Naive thymus-derived CD8-positive, alpha-beta T cell (primary cell): ENCODE measurements around the gene SCO2. TPM values are rescaled to one million over a fixed set of nuclear protein-coding genes. Genes with fewer than 3 reads are reported as not detected.

Experiments used
- ATAC-seq, 2 donors: fragments of 150-1000 bp; cut with Tn5 transposase in 1 of 2; sonication (Bioruptor Pico), chemical (Tn5 transposase) in 1 of 2; 1 replicate in 1 of 2; 2 replicates in 1 of 2; pipeline ENCODE4 v1.10.0; 2021; ENCODE audit warnings: mild to moderate bottlenecking in 2 of 2, moderate library complexity in 2 of 2
- POLR2A ChIA-PET: fragments of 350-600 bp; sonication (Branson Sonifier 250); formaldehyde crosslinking; loops from one replicate; lab custom pipeline; 2021; ENCODE audit warnings: antibody characterized with exemption; lab: Charles Lee
- DNase-seq, 10 donors: peaks; one replicate each; pipeline versions ENCODE4 v3.0.0 to v3.0.0-alpha.2; 2020 to 2022
- H3K27ac Mint-ChIP-seq, 10 donors: one replicate each; pipeline ENCODE4 v1.8.0; 2020 to 2022; ENCODE audit warnings: mild to moderate bottlenecking in 10 of 10, mixed read lengths in 10 of 10, moderate library complexity in 4 of 10, inconsistent platforms in 1 of 10
- H3K27me3 Mint-ChIP-seq, 5 donors: one replicate each; pipeline ENCODE4 v1.8.0; 2021 to 2022; ENCODE audit warnings: mixed read lengths in 5 of 5
- H3K36me3 Mint-ChIP-seq, 3 donors: one replicate each; pipeline ENCODE4 v1.8.0; 2020 to 2022; ENCODE audit warnings: mixed read lengths in 3 of 3, mild to moderate bottlenecking in 2 of 3, inconsistent platforms in 1 of 3
- H3K4me1 Mint-ChIP-seq, 4 donors: one replicate each; pipeline ENCODE4 v1.8.0; 2021 to 2022; ENCODE audit warnings: mixed read lengths in 4 of 4
- H3K4me3 Mint-ChIP-seq, 10 donors: one replicate each; pipeline ENCODE4 v1.8.0; 2020 to 2022; ENCODE audit warnings: mild to moderate bottlenecking in 10 of 10, mixed read lengths in 10 of 10, moderate library complexity in 6 of 10, inconsistent platforms in 1 of 10
- H3K9me3 Mint-ChIP-seq, 9 donors: one replicate each; pipeline ENCODE4 v1.8.0; 2020 to 2022; ENCODE audit warnings: mixed read lengths in 9 of 9, mild to moderate bottlenecking in 3 of 9, inconsistent platforms in 1 of 9, moderate library complexity in 1 of 9
- polyA plus RNA-seq, 3 donors: library from polyadenylated mRNA; unstranded; fragments of 300-500 nt; fragmentation: Illumina TruSeq; gene quantifications; one replicate each; pipeline ENCODE4 v1.2.3, GENCODE V29; 2021
- total RNA-seq, 8 experiments: library from RNA in 2 of 8; stranded (reverse) in 2 of 8; gene quantifications; one replicate each; pipeline ENCODE4 v1.2.3 and lab custom pipeline; 2021 to 2026

The SCO2 gene
- total and polyA plus RNA-seq, 5 experiments from 2014 or later = 2.7 to 8.3 (median 5.4) TPM; not detected in 1

DNA sequence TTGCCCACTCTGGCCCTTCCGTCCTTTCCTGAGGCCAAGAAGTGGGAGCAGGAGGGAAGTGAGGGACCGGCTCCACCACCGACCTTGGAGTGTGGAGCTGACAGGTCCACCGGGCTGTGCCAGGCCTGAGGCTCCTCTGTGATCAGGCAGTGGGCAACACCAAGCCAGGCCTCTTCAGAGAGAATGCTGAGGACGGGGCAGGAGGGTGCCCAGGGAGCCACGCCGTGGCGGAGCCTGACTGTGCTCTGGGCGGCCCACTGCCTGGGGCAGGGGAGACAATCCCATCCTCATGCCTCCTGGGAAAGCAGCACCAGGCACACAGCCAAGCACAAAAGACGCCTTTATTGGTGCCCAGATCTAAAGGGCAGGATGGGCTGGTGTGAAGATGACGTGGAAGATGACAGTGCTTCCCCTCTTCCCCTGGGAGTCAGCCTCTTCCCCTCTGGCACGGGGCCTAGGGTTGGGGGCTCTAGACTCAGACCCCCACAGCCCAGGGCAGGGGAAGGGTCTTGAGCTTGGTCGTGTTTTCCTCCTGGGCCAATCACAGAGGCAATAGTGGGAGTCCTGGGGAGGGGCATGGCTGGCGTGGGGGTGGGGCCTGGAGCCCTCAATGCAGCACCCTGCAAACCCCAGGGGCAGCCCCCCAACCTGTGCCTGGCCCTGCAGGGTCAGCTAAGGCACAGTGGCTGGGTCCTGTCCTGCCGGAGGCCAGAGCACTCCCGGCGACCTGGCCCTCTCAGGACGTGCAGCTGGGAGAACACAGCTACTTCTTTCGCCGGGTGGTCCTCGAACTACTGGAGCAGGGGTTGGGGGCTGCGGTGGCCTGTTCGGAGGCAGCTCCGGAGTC, 22.5 kb downstream of the SCO2 start:
- Mint-ChIP-seq H3K9me3 (no peaks in the 10 kb centered on the region), H3K27ac (no peak overlapping the region), H3K4me1 (peaks cover 2 to 11% (median 9%) of the 10 kb centered on the region in 4 donors), H3K36me3 (peaks cover 0 to 5% (median 0%) of the 10 kb centered on the region in 3 donors), H3K27me3 (no peaks in the 10 kb centered on the region), H3K4me3 (no peak overlapping the region)
- POLR2A ChIA-PET = interaction anchor here (0.6 to 1.7 kb wide), 3 partner anchors 23 to 674 kb away, joined by 3 to 5 read pairs (median 3); partner anchors contain the start of gene SCO2
- DNase-seq = no peak
- no peak for ATAC-seq

DNA sequence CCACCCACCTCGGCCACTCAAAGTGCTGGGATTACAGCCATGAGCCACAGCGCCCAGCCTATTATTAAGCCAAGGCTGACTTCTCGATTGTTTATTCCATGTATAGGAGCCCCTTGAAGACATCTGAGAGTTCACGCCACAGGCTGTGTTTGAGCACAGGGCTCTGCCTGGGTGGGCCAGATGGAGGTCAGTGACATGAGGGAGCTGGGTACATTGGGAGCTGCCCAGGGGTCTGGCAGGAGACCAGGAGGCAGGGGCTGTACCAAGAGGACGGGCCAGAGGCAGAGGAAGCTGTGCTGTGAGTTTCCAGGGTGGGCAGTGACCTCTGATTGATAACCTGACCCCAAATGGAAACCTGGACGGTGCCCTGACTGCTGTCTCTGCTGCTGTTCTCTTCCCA, 23.3 kb downstream of the SCO2 start:
- Mint-ChIP-seq H3K4me1 (peaks cover 0 to 13% (median 6%) of the 10 kb centered on the region in 4 donors), H3K36me3 (peaks cover 0 to 5% (median 0%) of the 10 kb centered on the region in 3 donors), H3K9me3 (no peaks in the 10 kb centered on the region), H3K27ac (no peak overlapping the region), H3K27me3 (no peaks in the 10 kb centered on the region), H3K4me3 (no peak overlapping the region)
- DNase-seq (no peak), ATAC-seq (no peak)
- POLR2A ChIA-PET = interaction anchor here (1.7 kb wide), 1 partner anchor 23 kb away, joined by 5 read pairs; the partner anchor contains the start of gene SCO2

DNA sequence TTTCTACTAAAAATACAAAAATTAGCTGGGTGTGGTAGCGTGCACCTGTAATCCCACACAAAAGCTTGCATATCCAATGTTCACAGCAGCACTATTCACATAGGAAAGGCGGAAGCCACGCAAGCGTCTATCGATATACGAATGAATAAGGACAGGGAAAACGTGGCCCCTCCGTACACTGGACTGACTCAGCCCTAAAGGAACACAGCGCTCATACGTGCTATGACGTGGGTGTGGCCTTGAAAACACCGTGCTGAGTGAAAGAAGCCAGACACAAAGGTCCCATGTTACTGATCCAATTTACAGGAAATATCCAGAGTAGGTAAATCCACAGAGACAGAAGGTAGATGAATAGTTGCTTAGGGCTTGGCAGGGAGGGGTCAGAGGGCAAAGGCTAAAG, 24.9 kb downstream of the SCO2 start:
- POLR2A ChIA-PET = no interaction called here
- H3K4me3 Mint-ChIP-seq = no peak overlapping the region
- ATAC-seq (no peak), DNase-seq (no peak)
- H3K27ac Mint-ChIP-seq = no peak overlapping the region
- H3K9me3 Mint-ChIP-seq = no peaks in the 10 kb centered on the region
- H3K27me3 Mint-ChIP-seq = no peaks in the 10 kb centered on the region
- peaks cover 0 to 5% (median 0%) of the 10 kb centered on the region in 3 donors for H3K36me3 Mint-ChIP-seq
- peaks cover 0 to 13% (median 5%) of the 10 kb centered on the region in 4 donors for H3K4me1 Mint-ChIP-seq

DNA sequence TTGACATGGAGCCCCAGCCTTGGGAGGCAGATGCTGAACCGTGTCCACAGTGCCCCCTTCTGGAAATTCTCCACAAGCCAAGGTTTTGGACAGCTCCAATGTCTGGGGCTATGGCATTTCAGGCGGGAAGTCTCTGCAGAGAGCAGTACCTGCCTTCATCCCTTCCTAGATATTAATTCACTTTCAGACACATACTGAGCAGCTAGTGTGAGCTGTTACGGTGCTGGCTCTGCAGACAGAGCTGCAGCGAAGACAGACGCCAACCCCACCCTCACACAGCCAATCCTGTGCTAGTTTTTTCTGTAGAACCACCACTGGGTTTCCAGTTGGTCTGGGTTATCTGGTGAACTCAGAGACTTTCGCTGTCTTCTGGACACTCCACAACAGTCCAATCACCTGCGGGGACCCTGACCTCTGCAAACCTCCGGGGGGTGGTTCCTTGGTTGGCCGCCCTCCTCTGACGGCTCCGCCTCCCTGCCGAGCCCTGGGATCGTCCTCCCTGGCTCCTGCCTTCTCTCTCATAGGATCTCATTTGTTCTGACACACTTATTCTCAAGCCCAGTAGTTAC, 27.0 kb downstream of the SCO2 start:
- H3K9me3 Mint-ChIP-seq = no peaks in the 10 kb centered on the region
- DNase-seq (peak; percentile 40 to 86 (median 68)), ATAC-seq (peak; percentile 95 to 98)
- POLR2A ChIA-PET = interaction anchor here (0.6 to 1.9 kb wide), 13 partner anchors 9 to 258 kb away, joined by 3 to 9 read pairs (median 5); partner anchors contain the start of genes ARSA, LMF2, NCAPH2 and SCO2
- H3K4me3 Mint-ChIP-seq = no peak overlapping the region
- no peak overlapping the region for H3K27ac Mint-ChIP-seq
- peaks cover 0 to 13% (median 5%) of the 10 kb centered on the region in 4 donors for H3K4me1 Mint-ChIP-seq
- H3K27me3 Mint-ChIP-seq = no peaks in the 10 kb centered on the region
- H3K36me3 Mint-ChIP-seq = peaks cover 0 to 2% (median 0%) of the 10 kb centered on the region in 3 donors

DNA sequence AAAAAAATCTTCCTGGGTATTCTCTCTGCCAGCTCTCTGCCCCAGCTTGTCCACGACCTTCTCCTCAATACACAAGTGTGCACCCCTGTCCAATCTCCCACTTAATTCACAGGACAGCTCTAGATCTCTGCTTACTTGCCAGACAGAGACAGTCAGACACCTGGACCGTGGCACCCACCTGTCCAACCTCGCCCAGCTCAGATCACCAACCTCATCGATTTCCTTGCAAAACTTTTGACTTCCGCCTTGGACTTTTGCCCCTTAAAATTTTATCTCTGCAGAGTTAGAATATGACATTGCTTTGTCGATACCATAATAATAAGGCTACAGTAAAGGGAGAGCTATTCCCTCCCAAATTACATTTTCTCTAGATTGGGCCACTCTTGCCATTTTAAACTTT, 28.3 kb downstream of the SCO2 start:
- Mint-ChIP-seq H3K27ac (peak overlapping the region in 3 of 10 donors; percentile 34 to 90 (median 54)), H3K27me3 (no peaks in the 10 kb centered on the region), H3K4me3 (no peak overlapping the region), H3K36me3 (peaks cover 0 to 2% (median 0%) of the 10 kb centered on the region in 3 donors), H3K4me1 (peaks cover 0 to 13% (median 5%) of the 10 kb centered on the region in 4 donors), H3K9me3 (no peaks in the 10 kb centered on the region)
- POLR2A ChIA-PET = interaction anchor here (0.5 to 2.2 kb wide), 6 partner anchors 8 to 70 kb away, joined by 3 to 9 read pairs (median 4); partner anchors contain the start of gene SCO2
- DNase-seq (no peak), ATAC-seq (no peak)

DNA sequence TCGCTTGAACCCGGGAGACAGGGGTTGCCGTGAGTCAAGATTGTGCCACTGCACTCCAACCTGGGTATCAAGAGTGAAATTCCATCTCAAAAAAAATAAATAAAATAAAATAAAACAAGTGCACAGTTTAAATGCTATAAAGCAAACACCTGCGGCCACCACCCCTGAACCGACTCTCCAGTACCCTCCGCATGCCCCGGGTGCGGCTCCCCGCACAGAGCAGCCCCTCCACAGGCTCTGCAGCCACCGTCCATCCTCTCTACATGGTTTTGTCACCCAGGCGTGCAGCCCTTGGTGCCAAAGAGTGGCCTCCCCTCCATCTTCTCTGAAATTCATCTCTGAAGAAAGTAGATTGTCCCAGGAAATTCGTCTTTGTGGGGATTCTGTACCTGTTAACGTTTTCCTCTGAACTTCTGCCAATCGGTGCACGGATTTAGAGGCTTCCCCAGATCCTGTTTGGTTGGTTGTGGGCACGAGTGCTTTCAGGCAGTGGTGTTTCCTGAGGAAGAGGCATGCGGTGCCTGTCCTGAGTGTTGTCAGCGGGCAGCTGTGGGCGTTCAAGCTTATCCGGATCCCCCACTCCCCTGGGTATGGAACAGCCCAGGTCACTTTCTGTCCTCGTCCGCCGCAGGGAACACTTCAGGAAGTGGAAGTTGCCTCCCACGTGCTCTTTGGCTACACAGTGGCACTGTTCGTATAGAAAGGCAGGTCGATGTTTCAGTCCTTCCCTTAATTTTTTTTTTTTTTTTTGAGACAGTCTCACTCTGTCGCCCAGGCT, 34.7 kb downstream of the SCO2 start:
- no peaks in the 10 kb centered on the region for H3K27me3 Mint-ChIP-seq
- H3K4me1 Mint-ChIP-seq = peaks cover 5 to 13% (median 8%) of the 10 kb centered on the region in 4 donors
- H3K27ac Mint-ChIP-seq = peak overlapping the region in 2 of 10 donors; percentile 5 to 31
- POLR2A ChIA-PET = interaction anchor here (0.7 to 2.3 kb wide), 3 partner anchors 13 to 85 kb away, joined by 3 to 10 read pairs (median 3); no protein-coding TSS in a partner anchor
- DNase-seq (no peak), ATAC-seq (peak; percentile 35 to 53)
- H3K4me3 Mint-ChIP-seq = peak overlapping the region in 8 of 10 donors; percentile 31 to 74 (median 67)
- H3K36me3 Mint-ChIP-seq = no peaks in the 10 kb centered on the region
- H3K9me3 Mint-ChIP-seq = no peaks in the 10 kb centered on the region

DNA sequence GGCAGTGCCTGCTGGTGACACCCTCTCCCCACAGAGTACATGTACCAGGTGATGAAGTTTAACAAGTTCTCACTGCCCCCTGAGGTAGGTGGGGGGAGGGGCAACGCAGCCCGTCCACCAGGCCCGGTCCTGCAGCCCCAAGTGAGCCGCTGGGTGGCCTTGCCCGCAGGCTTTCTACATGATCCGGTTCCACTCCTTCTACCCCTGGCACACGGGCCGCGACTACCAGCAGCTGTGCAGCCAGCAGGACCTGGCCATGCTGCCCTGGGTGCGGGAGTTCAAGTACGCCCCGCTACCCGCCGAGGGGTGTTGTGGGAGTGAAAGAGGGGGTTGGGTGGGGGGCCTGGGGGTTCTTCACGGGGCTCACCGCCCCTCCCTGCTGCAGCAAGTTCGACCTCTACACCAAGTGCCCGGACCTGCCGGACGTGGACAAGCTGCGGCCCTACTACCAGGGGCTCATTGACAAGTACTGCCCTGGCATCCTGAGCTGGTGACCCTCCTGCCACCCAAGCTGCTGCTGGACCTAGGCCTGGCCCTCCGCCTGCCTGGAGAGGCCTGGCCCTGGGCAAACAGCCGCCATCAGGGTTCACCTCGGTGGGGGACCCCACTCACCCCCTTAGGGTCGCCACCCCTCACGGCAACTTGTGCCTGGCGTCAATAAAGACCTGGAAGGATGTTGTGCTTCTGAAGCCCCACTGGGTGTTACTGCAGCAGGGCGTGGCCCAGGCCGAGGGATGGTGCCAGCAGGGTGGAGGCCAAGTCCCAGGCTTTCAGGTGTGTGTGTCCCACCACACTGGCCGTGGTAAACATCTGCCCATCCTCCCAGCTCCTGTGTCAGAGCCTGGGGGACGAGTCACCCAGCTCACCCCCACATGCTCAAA, 35.8 kb downstream of the SCO2 start:
- DNase-seq (no peak), ATAC-seq (no peak)
- Mint-ChIP-seq H3K36me3 (no peaks in the 10 kb centered on the region), H3K9me3 (no peaks in the 10 kb centered on the region), H3K4me3 (peak overlapping the region in 1 of 10 donors; percentile 30), H3K27ac (peak overlapping the region in 1 of 10 donors; percentile 62), H3K27me3 (no peaks in the 10 kb centered on the region), H3K4me1 (peaks cover 7 to 19% (median 11%) of the 10 kb centered on the region in 4 donors)
- POLR2A ChIA-PET = interaction anchor here (2.3 kb wide), 1 partner anchor 20 kb away, joined by 10 read pairs; no protein-coding TSS in a partner anchor

DNA sequence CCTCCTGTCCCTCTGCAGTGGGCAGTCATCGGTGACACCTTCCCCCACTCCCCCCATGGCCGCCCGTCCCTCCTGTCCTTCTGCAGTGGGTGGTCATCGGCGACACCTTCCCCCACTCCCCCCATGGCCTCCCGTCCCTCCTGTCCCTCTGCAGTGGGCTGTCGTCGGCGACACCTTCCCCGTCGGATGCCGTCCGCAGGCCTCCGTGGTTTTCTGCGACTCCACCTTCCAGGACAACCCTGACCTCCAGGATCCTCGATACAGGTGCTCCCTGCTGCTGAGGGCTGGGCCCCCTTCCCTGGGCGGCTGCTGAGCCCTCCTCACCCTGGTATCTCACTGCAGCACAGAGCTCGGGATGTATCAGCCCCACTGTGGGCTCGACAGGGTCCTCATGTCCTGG, 36.5 kb downstream of the SCO2 start:
- Mint-ChIP-seq H3K4me1 (peaks cover 7 to 19% (median 11%) of the 10 kb centered on the region in 4 donors), H3K9me3 (no peaks in the 10 kb centered on the region), H3K4me3 (no peak overlapping the region), H3K27ac (no peak overlapping the region), H3K27me3 (no peaks in the 10 kb centered on the region), H3K36me3 (no peaks in the 10 kb centered on the region)
- no peak for DNase-seq
- no peak for ATAC-seq
- POLR2A ChIA-PET = no interaction called here

DNA sequence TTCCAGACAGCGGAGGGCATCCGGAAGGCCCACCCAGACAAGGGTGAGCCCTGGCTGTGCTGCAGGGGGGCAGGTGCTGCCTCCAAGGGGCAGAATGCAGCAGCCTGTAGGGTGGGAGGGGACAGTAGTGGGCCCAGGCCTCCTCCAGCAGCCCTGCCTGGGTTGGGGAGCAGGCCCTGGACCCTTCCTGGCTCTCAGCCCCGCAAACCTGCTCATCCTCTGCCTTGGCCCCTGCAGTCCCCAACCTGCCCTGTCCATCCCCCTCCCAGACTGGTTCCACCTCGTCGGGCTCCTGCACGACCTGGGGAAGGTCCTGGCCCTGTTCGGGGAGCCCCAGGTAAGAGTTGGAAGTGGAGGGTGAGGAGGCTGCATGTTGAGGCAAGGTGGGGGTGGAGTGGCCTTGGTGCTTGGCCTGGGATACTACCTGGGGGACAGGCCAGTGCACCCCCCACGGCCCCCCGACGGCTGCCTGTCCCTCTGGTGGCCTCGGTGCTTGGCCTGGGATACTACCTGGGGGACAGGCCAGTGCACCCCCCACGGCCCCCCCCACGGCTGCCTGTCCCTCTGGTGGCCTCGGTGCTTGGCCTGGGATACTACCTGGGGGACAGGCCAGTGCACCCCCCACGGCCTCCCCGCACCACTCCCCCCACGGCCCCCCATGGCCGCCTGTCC, 37.3 kb downstream of the SCO2 start:
- DNase-seq (no peak), ATAC-seq (no peak)
- Mint-ChIP-seq H3K9me3 (no peaks in the 10 kb centered on the region), H3K27ac (no peak overlapping the region), H3K27me3 (no peaks in the 10 kb centered on the region), H3K4me3 (no peak overlapping the region), H3K4me1 (peaks cover 7 to 19% (median 11%) of the 10 kb centered on the region in 4 donors), H3K36me3 (no peaks in the 10 kb centered on the region)
- POLR2A ChIA-PET = no interaction called here

DNA sequence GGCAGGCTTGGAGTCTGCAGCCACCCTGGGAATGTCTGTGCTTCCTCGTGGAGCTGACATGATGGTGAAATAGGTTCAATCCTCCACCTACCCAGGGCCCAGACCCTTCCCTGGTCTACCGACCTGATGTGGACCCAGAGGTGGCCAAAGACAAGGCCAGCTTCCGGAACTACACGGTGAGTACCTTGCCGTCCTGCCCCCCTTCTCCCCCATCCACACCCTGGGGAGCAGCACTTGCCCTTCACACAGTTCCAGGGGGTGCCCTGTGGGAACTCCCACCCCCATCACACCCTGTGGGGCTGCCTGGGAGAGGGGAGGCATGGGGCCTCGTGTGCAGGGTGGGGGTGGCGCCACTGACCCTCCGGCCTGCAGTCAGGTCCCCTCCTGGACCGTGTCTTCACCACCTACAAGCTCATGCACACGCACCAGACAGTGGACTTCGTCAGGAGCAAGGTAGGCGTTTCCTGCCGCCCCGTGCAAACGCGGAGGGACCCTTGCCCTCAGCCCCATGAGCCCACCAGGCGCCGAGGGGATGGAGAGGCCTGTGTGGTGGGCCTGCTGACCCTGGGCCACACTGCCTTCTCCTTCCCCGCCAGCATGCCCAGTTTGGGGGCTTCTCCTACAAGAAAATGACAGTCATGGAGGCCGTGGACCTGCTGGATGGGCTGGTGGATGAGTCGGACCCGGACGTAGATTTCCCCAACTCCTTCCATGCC, 38.0 kb downstream of the SCO2 start:
- no peaks in the 10 kb centered on the region for H3K36me3 Mint-ChIP-seq
- H3K4me1 Mint-ChIP-seq = peaks cover 7 to 19% (median 11%) of the 10 kb centered on the region in 4 donors
- DNase-seq (no peak), ATAC-seq (no peak)
- H3K27me3 Mint-ChIP-seq = no peaks in the 10 kb centered on the region
- POLR2A ChIA-PET = interaction anchor here (1.1 kb wide), 1 partner anchor 18 kb away, joined by 3 read pairs; no protein-coding TSS in a partner anchor
- H3K9me3 Mint-ChIP-seq = no peaks in the 10 kb centered on the region
- H3K27ac Mint-ChIP-seq = no peak overlapping the region
- H3K4me3 Mint-ChIP-seq = no peak overlapping the region
